Neural cell (in vitro differentiated cells): Measurements from ENCODE around the gene FBL.

ENCODE experiments used
- CTCF ChIP-seq: fragments of 450-650 bp; IDR thresholded peaks from 2 replicates; pipeline ENCODE4 v1.5.1; 2014; ENCODE audit warnings: antibody characterized with exemption, mild to moderate bottlenecking, moderate library complexity; ENCODE audit not compliant: poor library complexity, severe bottlenecking
- EZH2 ChIP-seq: fragments of 200-600, 300-800 bp; shearing (Covaris generic), sonication (generic); IDR thresholded peaks from 2 replicates; pipeline ENCODE4 v1.6.1; 2014; ENCODE audit warnings: antibody characterized with exemption, low read length, borderline replicate concordance, mild to moderate bottlenecking; ENCODE audit not compliant: insufficient read depth, poor library complexity, severe bottlenecking
- SMC3 ChIP-seq: fragments of 450-650 bp; conservative IDR thresholded peaks from 2 replicates; pipeline ENCODE4 v1.6.1; 2014; ENCODE audit warnings: antibody characterized with exemption, mild to moderate bottlenecking, moderate library complexity; ENCODE audit not compliant: poor library complexity
- TAF1 ChIP-seq: IDR thresholded peaks from 2 replicates; pipeline ENCODE4 v1.6.1; 2012; ENCODE audit warnings: low read depth
- TF ChIP-seq, protein P1 (sequence below): IDR thresholded peaks from 2 replicates; pipeline ENCODE4 v1.6.1; 2012; ENCODE audit warnings: borderline replicate concordance

DNA sequence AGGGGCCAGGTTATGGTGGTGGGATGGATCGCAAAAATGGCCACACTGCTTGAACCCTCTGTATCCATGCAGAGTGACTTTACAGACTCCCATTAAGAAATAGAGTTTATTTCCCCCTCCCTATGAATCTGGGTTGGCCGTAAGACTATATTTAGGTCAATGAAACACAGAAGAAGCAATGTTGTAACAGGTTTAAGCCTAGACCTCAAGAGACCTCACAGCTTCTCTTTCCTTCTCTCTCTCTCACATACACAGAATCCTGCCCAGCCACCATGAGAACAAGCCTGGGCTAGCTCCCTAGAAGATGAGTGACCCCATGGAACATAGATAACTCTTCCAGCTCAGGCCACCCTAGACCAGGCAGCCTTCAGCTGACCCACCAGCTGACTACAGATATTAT, 21.0 kb upstream of the FBL start:
- TF ChIP-seq CTCF: no peak
- TF ChIP-seq EZH2: no peak
- TF ChIP-seq, protein P1, sequence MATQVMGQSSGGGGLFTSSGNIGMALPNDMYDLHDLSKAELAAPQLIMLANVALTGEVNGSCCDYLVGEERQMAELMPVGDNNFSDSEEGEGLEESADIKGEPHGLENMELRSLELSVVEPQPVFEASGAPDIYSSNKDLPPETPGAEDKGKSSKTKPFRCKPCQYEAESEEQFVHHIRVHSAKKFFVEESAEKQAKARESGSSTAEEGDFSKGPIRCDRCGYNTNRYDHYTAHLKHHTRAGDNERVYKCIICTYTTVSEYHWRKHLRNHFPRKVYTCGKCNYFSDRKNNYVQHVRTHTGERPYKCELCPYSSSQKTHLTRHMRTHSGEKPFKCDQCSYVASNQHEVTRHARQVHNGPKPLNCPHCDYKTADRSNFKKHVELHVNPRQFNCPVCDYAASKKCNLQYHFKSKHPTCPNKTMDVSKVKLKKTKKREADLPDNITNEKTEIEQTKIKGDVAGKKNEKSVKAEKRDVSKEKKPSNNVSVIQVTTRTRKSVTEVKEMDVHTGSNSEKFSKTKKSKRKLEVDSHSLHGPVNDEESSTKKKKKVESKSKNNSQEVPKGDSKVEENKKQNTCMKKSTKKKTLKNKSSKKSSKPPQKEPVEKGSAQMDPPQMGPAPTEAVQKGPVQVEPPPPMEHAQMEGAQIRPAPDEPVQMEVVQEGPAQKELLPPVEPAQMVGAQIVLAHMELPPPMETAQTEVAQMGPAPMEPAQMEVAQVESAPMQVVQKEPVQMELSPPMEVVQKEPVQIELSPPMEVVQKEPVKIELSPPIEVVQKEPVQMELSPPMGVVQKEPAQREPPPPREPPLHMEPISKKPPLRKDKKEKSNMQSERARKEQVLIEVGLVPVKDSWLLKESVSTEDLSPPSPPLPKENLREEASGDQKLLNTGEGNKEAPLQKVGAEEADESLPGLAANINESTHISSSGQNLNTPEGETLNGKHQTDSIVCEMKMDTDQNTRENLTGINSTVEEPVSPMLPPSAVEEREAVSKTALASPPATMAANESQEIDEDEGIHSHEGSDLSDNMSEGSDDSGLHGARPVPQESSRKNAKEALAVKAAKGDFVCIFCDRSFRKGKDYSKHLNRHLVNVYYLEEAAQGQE: no peak
- no peak for TF ChIP-seq SMC3
- TF ChIP-seq TAF1: no peak
